ENCODE data around the gene RMND1. TPM values are rescaled to one million over a fixed set of nuclear protein-coding genes. Genes with fewer than 3 reads are reported as not detected.

RMND1 gene
- total RNA-seq, 1 donor from 2014 or later = 40.2 TPM

- Mint-ChIP-seq H3K9me3 (ENCODE audit: low read depth) (no peaks in the 10 kb centered on the region), H3K36me3 (ENCODE audit: insufficient read depth) (peaks cover 21% of the 10 kb centered on the region), H3K4me1 (ENCODE audit: low read depth) (peaks cover 17% of the 10 kb centered on the region), H3K4me3 (ENCODE audit: low read depth) (no peak overlapping the region), H3K27me3 (no peaks in the 10 kb centered on the region), H3K27ac (peak overlapping the region; percentile 22)
- DNase-seq (ENCODE audit: low spot score, unreplicated experiment) = no peak
- TF ChIP-seq, protein P1, sequence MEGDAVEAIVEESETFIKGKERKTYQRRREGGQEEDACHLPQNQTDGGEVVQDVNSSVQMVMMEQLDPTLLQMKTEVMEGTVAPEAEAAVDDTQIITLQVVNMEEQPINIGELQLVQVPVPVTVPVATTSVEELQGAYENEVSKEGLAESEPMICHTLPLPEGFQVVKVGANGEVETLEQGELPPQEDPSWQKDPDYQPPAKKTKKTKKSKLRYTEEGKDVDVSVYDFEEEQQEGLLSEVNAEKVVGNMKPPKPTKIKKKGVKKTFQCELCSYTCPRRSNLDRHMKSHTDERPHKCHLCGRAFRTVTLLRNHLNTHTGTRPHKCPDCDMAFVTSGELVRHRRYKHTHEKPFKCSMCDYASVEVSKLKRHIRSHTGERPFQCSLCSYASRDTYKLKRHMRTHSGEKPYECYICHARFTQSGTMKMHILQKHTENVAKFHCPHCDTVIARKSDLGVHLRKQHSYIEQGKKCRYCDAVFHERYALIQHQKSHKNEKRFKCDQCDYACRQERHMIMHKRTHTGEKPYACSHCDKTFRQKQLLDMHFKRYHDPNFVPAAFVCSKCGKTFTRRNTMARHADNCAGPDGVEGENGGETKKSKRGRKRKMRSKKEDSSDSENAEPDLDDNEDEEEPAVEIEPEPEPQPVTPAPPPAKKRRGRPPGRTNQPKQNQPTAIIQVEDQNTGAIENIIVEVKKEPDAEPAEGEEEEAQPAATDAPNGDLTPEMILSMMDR (IDR thresholded peaks at IDR 0.05; ENCODE audit: unreplicated experiment) = no peak
Observed at GRCh38 chr6:151400473-151400872, 51.5 kb downstream of the RMND1 start.

DNA sequence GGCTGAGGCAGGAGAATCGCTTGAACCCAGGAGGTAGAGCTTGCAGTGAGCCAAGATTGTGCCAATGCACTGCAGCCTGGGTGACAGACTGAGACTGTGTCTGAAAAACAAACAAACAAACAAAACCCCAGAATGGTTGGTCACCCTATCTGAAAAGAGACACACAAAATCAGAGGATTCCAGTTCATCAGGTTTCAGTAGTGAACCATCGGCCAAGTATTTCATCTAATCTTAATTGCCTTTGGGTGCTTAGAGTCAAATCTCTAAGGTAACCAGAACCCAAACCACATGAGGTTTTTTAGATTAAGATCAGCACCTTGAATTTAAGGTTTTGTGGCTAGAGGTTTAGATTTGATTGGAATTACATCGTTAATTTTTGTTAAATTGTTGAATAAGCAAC, 52.2 kb downstream of the RMND1 start:
- Mint-ChIP-seq H3K4me1 (ENCODE audit: low read depth) (peaks cover 23% of the 10 kb centered on the region), H3K27ac (no peak overlapping the region), H3K4me3 (ENCODE audit: low read depth) (no peak overlapping the region), H3K9me3 (ENCODE audit: low read depth) (no peaks in the 10 kb centered on the region), H3K27me3 (no peaks in the 10 kb centered on the region), H3K36me3 (ENCODE audit: insufficient read depth) (peaks cover 21% of the 10 kb centered on the region)
- TF ChIP-seq, protein P1 (IDR thresholded peaks at IDR 0.05; ENCODE audit: unreplicated experiment) = no peak
- DNase-seq (ENCODE audit: low spot score, unreplicated experiment) = no peak

DNA sequence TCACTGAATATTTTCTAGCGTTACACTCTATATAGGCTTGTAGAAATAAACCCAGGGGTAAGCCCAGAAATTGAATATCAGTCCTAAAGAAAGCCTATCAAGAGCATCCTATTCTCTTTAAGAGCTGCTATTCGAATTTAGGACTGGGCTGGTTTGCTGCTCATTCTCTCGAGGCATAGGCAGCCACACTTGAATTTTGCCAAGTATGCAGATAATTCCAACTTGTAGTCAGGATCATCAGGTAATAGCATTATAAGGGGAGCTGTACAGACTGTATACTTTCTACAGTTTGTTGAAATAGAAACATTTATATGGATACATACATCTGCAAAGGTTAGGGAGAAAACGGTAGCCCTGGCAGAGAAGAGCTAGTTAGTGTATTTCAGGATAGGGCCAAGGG, 58.5 kb downstream of the RMND1 start:
- TF ChIP-seq, protein P1 (IDR thresholded peaks at IDR 0.05; ENCODE audit: unreplicated experiment) = no peak
- peaks cover 4% of the 10 kb centered on the region for H3K36me3 Mint-ChIP-seq (ENCODE audit: insufficient read depth)
- no peaks in the 10 kb centered on the region for H3K9me3 Mint-ChIP-seq (ENCODE audit: low read depth)
- no peak for DNase-seq (ENCODE audit: low spot score, unreplicated experiment)
- peak overlapping the region; percentile 84 for H3K27ac Mint-ChIP-seq
- no peaks in the 10 kb centered on the region for H3K27me3 Mint-ChIP-seq
- peak overlapping the region; percentile 82 for H3K4me3 Mint-ChIP-seq (ENCODE audit: low read depth)
- H3K4me1 Mint-ChIP-seq (ENCODE audit: low read depth) = peaks cover 34% of the 10 kb centered on the region

DNA sequence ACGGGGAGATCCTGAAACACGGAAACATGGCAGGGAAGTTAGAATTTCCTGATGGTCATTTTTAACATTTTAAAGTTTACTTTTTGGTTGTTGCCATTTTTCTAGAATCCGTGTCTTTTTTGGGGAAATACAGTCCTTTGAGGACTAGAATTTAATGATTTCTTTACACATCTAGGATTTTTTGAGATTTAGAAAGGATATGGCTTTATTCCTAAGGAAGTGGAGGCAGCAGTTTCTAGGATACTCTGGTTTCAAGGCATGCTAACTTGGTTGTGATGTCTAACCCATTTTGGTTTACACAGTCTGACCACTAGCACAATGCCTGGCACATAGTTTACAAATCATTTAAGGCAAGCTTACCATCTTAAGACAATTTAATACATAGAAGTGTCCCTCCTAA, 59.5 kb downstream of the RMND1 start:
- Mint-ChIP-seq H3K36me3 (ENCODE audit: insufficient read depth) (peaks cover 2% of the 10 kb centered on the region), H3K9me3 (ENCODE audit: low read depth) (no peaks in the 10 kb centered on the region), H3K4me1 (ENCODE audit: low read depth) (peaks cover 32% of the 10 kb centered on the region), H3K27ac (peak overlapping the region; percentile 92), H3K27me3 (no peaks in the 10 kb centered on the region), H3K4me3 (ENCODE audit: low read depth) (peak overlapping the region; percentile 82)
- DNase-seq (ENCODE audit: low spot score, unreplicated experiment) = no peak
- TF ChIP-seq, protein P1 (IDR thresholded peaks at IDR 0.05; ENCODE audit: unreplicated experiment) = no peak

DNA sequence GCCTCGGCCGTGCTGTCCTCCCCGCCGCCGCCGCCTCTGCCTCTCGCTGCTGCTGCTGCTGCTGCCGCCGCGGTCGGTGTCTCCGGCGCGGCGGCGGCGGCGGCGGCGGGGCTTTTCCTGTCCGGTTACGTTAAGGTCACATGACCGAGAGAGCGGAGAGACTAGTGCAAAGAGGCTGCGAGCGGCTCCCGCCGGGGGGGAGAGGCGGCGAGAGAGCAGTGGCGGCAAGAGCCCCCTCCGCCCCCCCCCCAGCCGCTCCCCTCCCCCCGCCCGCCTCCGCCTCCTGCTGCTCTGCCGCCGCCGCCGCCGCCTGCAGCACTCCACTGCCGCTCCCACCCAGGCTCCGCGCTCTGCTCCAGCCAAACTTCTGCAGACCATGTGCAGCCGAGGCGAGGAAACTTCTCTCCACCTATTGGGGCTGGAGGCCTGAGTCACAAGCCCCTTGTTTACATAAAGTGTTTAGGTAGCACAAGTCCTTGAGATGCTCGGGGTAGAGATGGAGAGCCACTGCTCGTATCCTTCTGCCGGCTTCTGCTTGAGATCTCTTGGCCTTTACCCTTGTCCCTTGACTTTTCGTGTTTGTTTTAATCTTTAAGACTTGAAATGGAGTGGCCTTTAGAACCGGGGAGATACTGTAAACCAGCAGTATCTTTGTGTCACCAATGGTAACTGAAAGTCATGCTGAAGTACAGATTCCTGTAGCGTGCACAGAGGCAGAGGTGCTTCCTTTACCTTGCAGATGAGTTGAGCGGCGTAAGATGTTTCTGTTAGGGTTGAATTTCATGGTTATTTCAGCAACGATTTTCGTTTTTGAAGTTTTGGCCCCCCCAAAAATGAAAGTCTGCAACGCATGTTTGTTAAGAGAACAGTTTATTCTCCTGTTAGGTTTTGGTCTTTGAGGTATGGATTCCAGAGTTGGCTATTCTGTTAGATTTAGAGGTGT, 60.2 kb downstream of the RMND1 start, which contains the start of gene ZBTB2:
TSS of gene ZBTB2 (minus strand) at position 89 of the 943 bp plus-strand sequence. CDS start 17,922 bp downstream, outside the sequence.
- TF ChIP-seq, protein P1 (IDR thresholded peaks at IDR 0.05; ENCODE audit: unreplicated experiment) = no peak
- Mint-ChIP-seq H3K27ac (peak within 1 kb of the TSS; percentile 92), H3K4me3 (ENCODE audit: low read depth) (peak within 1 kb of the TSS; percentile 82), H3K27me3 (no peaks in the 10 kb centered on the region), H3K4me1 (ENCODE audit: low read depth) (peaks cover 32% of the 10 kb centered on the region), H3K9me3 (ENCODE audit: low read depth) (no peaks in the 10 kb centered on the region), H3K36me3 (ENCODE audit: insufficient read depth) (peaks cover 2% of the 10 kb centered on the region)
- DNase-seq (ENCODE audit: low spot score, unreplicated experiment) = peak; percentile 59

Data from progenitor cell of endocrine pancreas (in vitro differentiated cells).